WTC11 (cell line): Measurements from ENCODE around the gene CAPN14. TPM values are rescaled to one million over a fixed set of nuclear protein-coding genes. Genes with fewer than 3 reads are reported as not detected.

ENCODE experiments used
- ATAC-seq: fragments of 200-7000 bp; cut with Tn5 transposase; 2 replicates; pipeline ENCODE4 v1.10.0; 2021; ENCODE audit warnings: mild to moderate bottlenecking, moderate library complexity
- CTCF ChIA-PET: fragments of 300-600 bp; sonication (Branson Sonifier 250); formaldehyde crosslinking; loops from one replicate; lab custom pipeline; 2021; ENCODE audit warnings: antibody characterized with exemption; lab: Charles Lee
- POLR2A ChIA-PET: fragments of 350-600 bp; sonication (Branson Sonifier 250); formaldehyde crosslinking; loops from one replicate; lab custom pipeline; 2021; ENCODE audit warnings: antibody characterized with exemption; lab: Charles Lee
- DNase-seq: peaks from one replicate; pipeline ENCODE4 v3.0.0; 2021; ENCODE audit warnings: low spot score
- H3K27ac Mint-ChIP-seq: 2 replicates; pipeline ENCODE4 v1.8.0; 2021; ENCODE audit warnings: mixed read lengths
- H3K27me3 Mint-ChIP-seq: 2 replicates; pipeline ENCODE4 v1.8.0; 2021; ENCODE audit warnings: low read depth, mild to moderate bottlenecking, moderate library complexity, mixed read lengths
- H3K36me3 Mint-ChIP-seq: 2 replicates; pipeline ENCODE4 v1.8.0; 2021; ENCODE audit warnings: mixed read lengths
- H3K4me1 Mint-ChIP-seq: 2 replicates; pipeline ENCODE4 v1.8.0; 2022; ENCODE audit warnings: mixed read lengths
- H3K4me3 Mint-ChIP-seq: 2 replicates; pipeline ENCODE4 v1.8.0; 2021; ENCODE audit warnings: mild to moderate bottlenecking, moderate library complexity, mixed read lengths
- H3K9me3 Mint-ChIP-seq: 2 replicates; pipeline ENCODE4 v1.8.0; 2021; ENCODE audit warnings: mixed read lengths
- ATF1 ChIP-seq: sonication (generic); formaldehyde crosslinking; IDR thresholded peaks from 2 replicates; pipeline ENCODE4 v1.8.1; 2023; ENCODE audit warnings: mild to moderate bottlenecking, moderate library complexity, missing genetic modification reagents
- GABPB1 ChIP-seq: sonication (generic); formaldehyde crosslinking; IDR thresholded peaks from 2 replicates; pipeline ENCODE4 v1.8.1; 2023; ENCODE audit warnings: mild to moderate bottlenecking, missing genetic modification reagents
- IRF2 ChIP-seq: sonication (generic); formaldehyde crosslinking; IDR thresholded peaks from 2 replicates; pipeline ENCODE4 v1.8.0; 2022; ENCODE audit warnings: low read depth, missing genetic modification reagents, borderline replicate concordance
- JAZF1 ChIP-seq: fragments of 250-450 bp; sonication (Bioruptor Pico); IDR thresholded peaks from 2 replicates; pipeline ENCODE4 v1.9.0; 2021; ENCODE audit warnings: moderate library complexity, mild to moderate bottlenecking, inconsistent platforms
- JUN ChIP-seq: sonication (generic); formaldehyde crosslinking; IDR thresholded peaks from 2 replicates; pipeline ENCODE4 v1.8.0; 2023; ENCODE audit warnings: mild to moderate bottlenecking, missing genetic modification reagents
- MYBL2 ChIP-seq: sonication (generic); formaldehyde crosslinking; IDR thresholded peaks from 2 replicates; pipeline ENCODE4 v1.8.1; 2023; ENCODE audit warnings: mild to moderate bottlenecking, moderate library complexity, missing genetic modification reagents
- NR2C2 ChIP-seq: sonication (generic); formaldehyde crosslinking; IDR thresholded peaks from 2 replicates; pipeline ENCODE4 v1.8.0; 2022; ENCODE audit warnings: mild to moderate bottlenecking, missing genetic modification reagents
- PRRX2 ChIP-seq: fragments of 250-450 bp; sonication (Bioruptor Pico); IDR thresholded peaks from 2 replicates; pipeline ENCODE4 v1.8.0; 2021; ENCODE audit warnings: mild to moderate bottlenecking
- SMAD3 ChIP-seq: sonication (generic); formaldehyde crosslinking; IDR thresholded peaks from 2 replicates; pipeline ENCODE4 v1.8.0; 2022; ENCODE audit warnings: missing genetic modification reagents, mild to moderate bottlenecking, borderline replicate concordance
- ZNF121 ChIP-seq: sonication (generic); formaldehyde crosslinking; IDR thresholded peaks from 2 replicates; pipeline ENCODE4 v1.8.0; 2023; ENCODE audit warnings: missing genetic modification reagents
- ZNF263 ChIP-seq: sonication (generic); formaldehyde crosslinking; IDR thresholded peaks from 2 replicates; pipeline ENCODE4 v1.8.1; 2022; ENCODE audit warnings: low read depth, mild to moderate bottlenecking, moderate library complexity, missing genetic modification reagents
- ZNF317 ChIP-seq: sonication (generic); formaldehyde crosslinking; IDR thresholded peaks from 2 replicates; pipeline ENCODE4 v1.8.1; 2023; ENCODE audit warnings: low read depth, mild to moderate bottlenecking, moderate library complexity, missing genetic modification reagents, borderline replicate concordance
- ZNF423 ChIP-seq: fragments of 250-450 bp; sonication (Bioruptor Pico); IDR thresholded peaks from 2 replicates; pipeline ENCODE4 v2.1.2; 2022; ENCODE audit warnings: mild to moderate bottlenecking, moderate library complexity
- total RNA-seq: library from RNA; stranded (reverse); gene quantifications from 3 replicates; pipeline ENCODE4 v1.2.3, GENCODE V29; 2021
- TF ChIP-seq, protein P1 (sequence below): sonication (generic); formaldehyde crosslinking; conservative IDR thresholded peaks from 2 replicates; pipeline ENCODE4 v1.8.1; 2023; ENCODE audit warnings: mild to moderate bottlenecking, low read depth, missing genetic modification reagents, moderate library complexity
- TF ChIP-seq, protein P2 (sequence below): sonication (generic); formaldehyde crosslinking; IDR thresholded peaks from 2 replicates; pipeline ENCODE4 v1.8.1; 2023; ENCODE audit warnings: mild to moderate bottlenecking, missing genetic modification reagents, moderate library complexity
- TF ChIP-seq, protein P3 (sequence below): fragments of 200-600 bp; IDR thresholded peaks from 2 replicates; pipeline ENCODE4 v1.8.0; 2022; ENCODE audit warnings: antibody characterized with exemption
- TF ChIP-seq, protein P4 (sequence below): sonication (generic); formaldehyde crosslinking; IDR thresholded peaks from 2 replicates; pipeline ENCODE4 v1.8.0; 2022; ENCODE audit warnings: mild to moderate bottlenecking, missing genetic modification reagents
- TF ChIP-seq, protein P5 (sequence below): fragments of 250-450 bp; sonication (Bioruptor Pico); IDR thresholded peaks from 2 replicates; pipeline ENCODE4 v1.8.0; 2021; ENCODE audit warnings: mild to moderate bottlenecking
- TF ChIP-seq, protein P6 (sequence below): sonication (generic); formaldehyde crosslinking; IDR thresholded peaks from 2 replicates; pipeline ENCODE4 v1.8.1; 2022; ENCODE audit warnings: mild to moderate bottlenecking, missing genetic modification reagents, moderate library complexity, borderline replicate concordance
- TF ChIP-seq, protein P7 (sequence below): sonication (generic); formaldehyde crosslinking; IDR thresholded peaks from 2 replicates; pipeline ENCODE4 v1.8.0; 2022; ENCODE audit warnings: mild to moderate bottlenecking, missing genetic modification reagents

Gene CAPN14
- total RNA-seq, 1 experiment from 2014 or later, result 0.11 TPM

DNA sequence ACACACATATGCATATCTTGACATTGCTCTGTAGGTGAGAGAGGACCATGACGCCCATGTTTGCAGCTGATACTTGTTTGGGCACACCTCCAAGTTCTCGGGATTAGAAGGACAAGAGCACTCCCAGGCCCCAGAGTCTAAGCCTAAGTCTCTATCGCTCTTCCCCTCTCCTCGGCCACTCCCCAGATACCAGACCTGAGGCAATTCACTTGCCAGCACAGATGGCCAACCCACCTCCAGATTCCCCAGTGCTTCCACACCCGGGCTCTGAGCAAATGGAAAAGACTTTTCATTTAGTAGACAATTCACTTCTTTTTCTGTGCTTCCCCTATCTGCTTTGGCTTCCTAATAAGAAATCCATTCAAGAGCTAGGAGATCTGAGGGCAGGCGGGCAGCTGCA, 49.5 kb upstream of the CAPN14 start:
- ATAC-seq, result no peak
- no peak for DNase-seq
- H3K36me3 Mint-ChIP-seq, result peaks cover 28% of the 10 kb centered on the region
- POLR2A ChIA-PET, result no interaction called here
- H3K4me3 Mint-ChIP-seq, result no peak overlapping the region
- TF ChIP-seq, protein P1, sequence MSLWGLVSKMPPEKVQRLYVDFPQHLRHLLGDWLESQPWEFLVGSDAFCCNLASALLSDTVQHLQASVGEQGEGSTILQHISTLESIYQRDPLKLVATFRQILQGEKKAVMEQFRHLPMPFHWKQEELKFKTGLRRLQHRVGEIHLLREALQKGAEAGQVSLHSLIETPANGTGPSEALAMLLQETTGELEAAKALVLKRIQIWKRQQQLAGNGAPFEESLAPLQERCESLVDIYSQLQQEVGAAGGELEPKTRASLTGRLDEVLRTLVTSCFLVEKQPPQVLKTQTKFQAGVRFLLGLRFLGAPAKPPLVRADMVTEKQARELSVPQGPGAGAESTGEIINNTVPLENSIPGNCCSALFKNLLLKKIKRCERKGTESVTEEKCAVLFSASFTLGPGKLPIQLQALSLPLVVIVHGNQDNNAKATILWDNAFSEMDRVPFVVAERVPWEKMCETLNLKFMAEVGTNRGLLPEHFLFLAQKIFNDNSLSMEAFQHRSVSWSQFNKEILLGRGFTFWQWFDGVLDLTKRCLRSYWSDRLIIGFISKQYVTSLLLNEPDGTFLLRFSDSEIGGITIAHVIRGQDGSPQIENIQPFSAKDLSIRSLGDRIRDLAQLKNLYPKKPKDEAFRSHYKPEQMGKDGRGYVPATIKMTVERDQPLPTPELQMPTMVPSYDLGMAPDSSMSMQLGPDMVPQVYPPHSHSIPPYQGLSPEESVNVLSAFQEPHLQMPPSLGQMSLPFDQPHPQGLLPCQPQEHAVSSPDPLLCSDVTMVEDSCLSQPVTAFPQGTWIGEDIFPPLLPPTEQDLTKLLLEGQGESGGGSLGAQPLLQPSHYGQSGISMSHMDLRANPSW (CRISPR knock-in tag), result no peak
- TF ChIP-seq, protein P2, sequence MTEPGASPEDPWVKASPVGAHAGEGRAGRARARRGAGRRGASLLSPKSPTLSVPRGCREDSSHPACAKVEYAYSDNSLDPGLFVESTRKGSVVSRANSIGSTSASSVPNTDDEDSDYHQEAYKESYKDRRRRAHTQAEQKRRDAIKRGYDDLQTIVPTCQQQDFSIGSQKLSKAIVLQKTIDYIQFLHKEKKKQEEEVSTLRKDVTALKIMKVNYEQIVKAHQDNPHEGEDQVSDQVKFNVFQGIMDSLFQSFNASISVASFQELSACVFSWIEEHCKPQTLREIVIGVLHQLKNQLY (CRISPR knock-in tag), result no peak
- TF ChIP-seq, protein P3, sequence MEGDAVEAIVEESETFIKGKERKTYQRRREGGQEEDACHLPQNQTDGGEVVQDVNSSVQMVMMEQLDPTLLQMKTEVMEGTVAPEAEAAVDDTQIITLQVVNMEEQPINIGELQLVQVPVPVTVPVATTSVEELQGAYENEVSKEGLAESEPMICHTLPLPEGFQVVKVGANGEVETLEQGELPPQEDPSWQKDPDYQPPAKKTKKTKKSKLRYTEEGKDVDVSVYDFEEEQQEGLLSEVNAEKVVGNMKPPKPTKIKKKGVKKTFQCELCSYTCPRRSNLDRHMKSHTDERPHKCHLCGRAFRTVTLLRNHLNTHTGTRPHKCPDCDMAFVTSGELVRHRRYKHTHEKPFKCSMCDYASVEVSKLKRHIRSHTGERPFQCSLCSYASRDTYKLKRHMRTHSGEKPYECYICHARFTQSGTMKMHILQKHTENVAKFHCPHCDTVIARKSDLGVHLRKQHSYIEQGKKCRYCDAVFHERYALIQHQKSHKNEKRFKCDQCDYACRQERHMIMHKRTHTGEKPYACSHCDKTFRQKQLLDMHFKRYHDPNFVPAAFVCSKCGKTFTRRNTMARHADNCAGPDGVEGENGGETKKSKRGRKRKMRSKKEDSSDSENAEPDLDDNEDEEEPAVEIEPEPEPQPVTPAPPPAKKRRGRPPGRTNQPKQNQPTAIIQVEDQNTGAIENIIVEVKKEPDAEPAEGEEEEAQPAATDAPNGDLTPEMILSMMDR, result no peak
- TF ChIP-seq GABPB1 (CRISPR knock-in tag) (no peak), ZNF423 (CRISPR knock-in tag) (no peak), JAZF1 (CRISPR knock-in tag) (no peak), ATF1 (CRISPR knock-in tag) (no peak), ZNF263 (CRISPR knock-in tag) (no peak), MYBL2 (CRISPR knock-in tag) (no peak), PRRX2 (CRISPR knock-in tag) (no peak)
- TF ChIP-seq, protein P4, sequence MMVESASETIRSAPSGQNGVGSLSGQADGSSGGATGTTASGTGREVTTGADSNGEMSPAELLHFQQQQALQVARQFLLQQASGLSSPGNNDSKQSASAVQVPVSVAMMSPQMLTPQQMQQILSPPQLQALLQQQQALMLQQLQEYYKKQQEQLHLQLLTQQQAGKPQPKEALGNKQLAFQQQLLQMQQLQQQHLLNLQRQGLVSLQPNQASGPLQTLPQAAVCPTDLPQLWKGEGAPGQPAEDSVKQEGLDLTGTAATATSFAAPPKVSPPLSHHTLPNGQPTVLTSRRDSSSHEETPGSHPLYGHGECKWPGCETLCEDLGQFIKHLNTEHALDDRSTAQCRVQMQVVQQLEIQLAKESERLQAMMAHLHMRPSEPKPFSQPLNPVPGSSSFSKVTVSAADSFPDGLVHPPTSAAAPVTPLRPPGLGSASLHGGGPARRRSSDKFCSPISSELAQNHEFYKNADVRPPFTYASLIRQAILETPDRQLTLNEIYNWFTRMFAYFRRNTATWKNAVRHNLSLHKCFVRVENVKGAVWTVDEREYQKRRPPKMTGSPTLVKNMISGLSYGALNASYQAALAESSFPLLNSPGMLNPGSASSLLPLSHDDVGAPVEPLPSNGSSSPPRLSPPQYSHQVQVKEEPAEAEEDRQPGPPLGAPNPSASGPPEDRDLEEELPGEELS (CRISPR knock-in tag), result no peak
- TF ChIP-seq, protein P5, sequence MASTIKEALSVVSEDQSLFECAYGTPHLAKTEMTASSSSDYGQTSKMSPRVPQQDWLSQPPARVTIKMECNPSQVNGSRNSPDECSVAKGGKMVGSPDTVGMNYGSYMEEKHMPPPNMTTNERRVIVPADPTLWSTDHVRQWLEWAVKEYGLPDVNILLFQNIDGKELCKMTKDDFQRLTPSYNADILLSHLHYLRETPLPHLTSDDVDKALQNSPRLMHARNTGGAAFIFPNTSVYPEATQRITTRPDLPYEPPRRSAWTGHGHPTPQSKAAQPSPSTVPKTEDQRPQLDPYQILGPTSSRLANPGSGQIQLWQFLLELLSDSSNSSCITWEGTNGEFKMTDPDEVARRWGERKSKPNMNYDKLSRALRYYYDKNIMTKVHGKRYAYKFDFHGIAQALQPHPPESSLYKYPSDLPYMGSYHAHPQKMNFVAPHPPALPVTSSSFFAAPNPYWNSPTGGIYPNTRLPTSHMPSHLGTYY (CRISPR knock-in tag), result no peak
- TF ChIP-seq, protein P6, sequence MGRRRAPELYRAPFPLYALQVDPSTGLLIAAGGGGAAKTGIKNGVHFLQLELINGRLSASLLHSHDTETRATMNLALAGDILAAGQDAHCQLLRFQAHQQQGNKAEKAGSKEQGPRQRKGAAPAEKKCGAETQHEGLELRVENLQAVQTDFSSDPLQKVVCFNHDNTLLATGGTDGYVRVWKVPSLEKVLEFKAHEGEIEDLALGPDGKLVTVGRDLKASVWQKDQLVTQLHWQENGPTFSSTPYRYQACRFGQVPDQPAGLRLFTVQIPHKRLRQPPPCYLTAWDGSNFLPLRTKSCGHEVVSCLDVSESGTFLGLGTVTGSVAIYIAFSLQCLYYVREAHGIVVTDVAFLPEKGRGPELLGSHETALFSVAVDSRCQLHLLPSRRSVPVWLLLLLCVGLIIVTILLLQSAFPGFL, result no peak
- TF ChIP-seq, protein P7, sequence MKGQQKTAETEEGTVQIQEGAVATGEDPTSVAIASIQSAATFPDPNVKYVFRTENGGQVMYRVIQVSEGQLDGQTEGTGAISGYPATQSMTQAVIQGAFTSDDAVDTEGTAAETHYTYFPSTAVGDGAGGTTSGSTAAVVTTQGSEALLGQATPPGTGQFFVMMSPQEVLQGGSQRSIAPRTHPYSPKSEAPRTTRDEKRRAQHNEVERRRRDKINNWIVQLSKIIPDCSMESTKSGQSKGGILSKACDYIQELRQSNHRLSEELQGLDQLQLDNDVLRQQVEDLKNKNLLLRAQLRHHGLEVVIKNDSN (CRISPR knock-in tag), result no peak
- H3K27ac Mint-ChIP-seq, result no peak overlapping the region
- no peaks in the 10 kb centered on the region for H3K9me3 Mint-ChIP-seq
- CTCF ChIA-PET, result interaction anchor here (1.4 to 1.6 kb wide), 2 partner anchors 10 to 33 kb away, joined by 3 to 6 read pairs; partner anchors contain the start of gene EHD3
- peaks cover 32% of the 10 kb centered on the region for H3K4me1 Mint-ChIP-seq
- H3K27me3 Mint-ChIP-seq, result no peaks in the 10 kb centered on the region

DNA sequence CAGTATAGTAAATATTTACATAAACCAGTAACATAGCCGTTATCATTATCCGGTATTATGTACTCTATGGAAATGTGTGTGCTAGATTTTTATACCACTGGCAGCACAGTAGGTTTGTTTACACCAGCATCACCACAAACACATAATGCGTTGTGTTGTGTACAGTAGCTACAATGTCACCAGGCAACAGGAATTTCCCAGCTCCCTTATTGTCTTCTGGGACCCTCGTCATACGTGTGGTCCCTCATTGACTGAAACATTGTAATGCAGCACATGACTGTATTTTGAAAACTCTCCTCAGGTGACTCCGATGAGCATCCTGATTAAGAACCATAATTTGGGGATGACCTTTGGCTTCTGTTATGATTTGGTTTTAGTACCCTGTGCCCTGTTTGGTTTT, 47.9 kb upstream of the CAPN14 start:
- H3K9me3 Mint-ChIP-seq, result no peaks in the 10 kb centered on the region
- no peak for TF ChIP-seq ZNF121 (CRISPR knock-in tag)
- TF ChIP-seq SMAD3 (CRISPR knock-in tag), result no peak
- no peak for TF ChIP-seq NR2C2 (CRISPR knock-in tag)
- TF ChIP-seq IRF2 (CRISPR knock-in tag), result no peak
- TF ChIP-seq JUN, result no peak
- no peak for TF ChIP-seq ZNF317 (CRISPR knock-in tag)
- no peak for TF ChIP-seq PRRX2 (CRISPR knock-in tag)
- POLR2A ChIA-PET, result no interaction called here
- no peak overlapping the region for H3K27ac Mint-ChIP-seq
- DNase-seq, result no peak
- no peaks in the 10 kb centered on the region for H3K27me3 Mint-ChIP-seq
- peaks cover 37% of the 10 kb centered on the region for H3K36me3 Mint-ChIP-seq
- CTCF ChIA-PET, result no interaction called here
- peaks cover 20% of the 10 kb centered on the region for H3K4me1 Mint-ChIP-seq
- H3K4me3 Mint-ChIP-seq, result no peak overlapping the region
- ATAC-seq, result no peak
